NCI-H1417 treated with DMSO at 0.1 percent for 48 hours (cell line): ENCODE measurements around the gene NACC2.

Experiments used
- DNase-seq: peaks from one replicate; lab custom pipeline; 2025; lab: John Stamatoyannopoulos, UW

NACC2 gene

DNA sequence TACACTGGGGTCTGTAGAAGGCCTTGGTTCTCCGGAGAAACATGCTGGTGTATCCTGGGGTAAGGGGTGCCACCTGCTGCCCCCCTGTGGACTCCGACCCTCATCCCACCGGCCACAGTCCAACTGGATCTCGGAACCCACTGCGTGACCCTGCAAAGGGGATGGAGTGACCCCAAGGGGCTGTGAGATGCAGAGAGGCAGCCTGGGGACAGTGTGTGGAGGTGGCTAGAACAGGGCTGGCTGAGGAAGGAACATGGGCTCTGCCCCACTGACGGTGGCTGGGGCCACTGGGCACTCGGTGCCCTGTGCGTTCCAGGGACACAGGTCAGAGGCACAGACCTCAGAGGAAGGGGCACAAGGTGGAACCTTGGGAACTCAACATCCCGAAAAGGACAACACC, 2.3 kb downstream of the NACC2 start:
- no peak for DNase-seq

DNA sequence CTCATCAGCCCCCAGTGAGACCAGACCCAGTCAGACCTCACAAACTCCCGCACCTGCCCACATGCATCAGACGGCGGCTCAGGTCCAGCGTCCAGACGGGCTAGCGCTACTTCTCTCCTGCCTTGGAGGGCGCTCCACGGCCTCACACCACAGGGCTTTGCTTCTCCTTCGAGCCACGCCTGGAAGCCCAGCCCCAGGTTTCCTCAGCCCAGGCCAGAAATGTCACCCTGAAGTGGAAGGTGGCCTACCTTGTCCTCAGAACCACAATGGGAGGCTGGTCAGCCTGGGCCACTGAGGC, 2.8 kb downstream of the NACC2 start:
- no peak for DNase-seq

DNA sequence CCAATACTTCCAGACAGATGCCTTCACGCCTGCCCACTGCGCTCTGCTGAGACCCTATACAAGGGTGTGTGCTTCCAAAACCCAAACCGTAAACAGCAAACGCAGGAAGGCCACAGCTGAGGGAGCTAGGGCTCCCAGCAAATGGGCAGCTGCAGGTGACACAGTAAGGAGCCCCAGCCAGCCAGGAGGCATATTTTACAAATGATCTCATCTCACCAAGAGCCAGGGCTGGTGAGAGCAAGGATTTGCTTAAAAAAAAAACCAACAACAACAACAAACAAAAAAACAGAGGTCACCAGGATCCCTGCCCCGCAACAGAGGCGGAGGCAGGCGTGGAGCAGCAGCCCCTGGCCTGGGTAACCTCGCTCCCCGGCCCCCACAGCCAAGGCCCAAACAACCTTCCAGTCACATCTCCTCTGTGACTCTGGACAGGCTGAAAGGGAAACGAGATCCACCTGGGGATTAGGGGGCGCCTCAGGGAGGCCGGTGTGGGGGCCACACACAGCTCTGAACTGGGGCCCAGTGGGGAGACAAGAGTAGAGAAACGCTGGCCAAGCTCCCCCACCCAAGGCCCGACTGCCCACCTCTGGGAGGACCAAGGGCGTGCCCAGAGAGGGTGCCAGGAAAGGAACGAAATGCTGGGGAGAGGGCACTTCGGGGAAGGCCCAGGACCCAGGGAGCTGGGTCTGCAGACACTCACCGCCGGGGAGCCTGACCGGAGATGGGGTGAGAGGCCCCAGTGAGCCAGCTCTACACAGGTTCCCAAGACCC, 3.3 kb downstream of the NACC2 start:
- no peak for DNase-seq

DNA sequence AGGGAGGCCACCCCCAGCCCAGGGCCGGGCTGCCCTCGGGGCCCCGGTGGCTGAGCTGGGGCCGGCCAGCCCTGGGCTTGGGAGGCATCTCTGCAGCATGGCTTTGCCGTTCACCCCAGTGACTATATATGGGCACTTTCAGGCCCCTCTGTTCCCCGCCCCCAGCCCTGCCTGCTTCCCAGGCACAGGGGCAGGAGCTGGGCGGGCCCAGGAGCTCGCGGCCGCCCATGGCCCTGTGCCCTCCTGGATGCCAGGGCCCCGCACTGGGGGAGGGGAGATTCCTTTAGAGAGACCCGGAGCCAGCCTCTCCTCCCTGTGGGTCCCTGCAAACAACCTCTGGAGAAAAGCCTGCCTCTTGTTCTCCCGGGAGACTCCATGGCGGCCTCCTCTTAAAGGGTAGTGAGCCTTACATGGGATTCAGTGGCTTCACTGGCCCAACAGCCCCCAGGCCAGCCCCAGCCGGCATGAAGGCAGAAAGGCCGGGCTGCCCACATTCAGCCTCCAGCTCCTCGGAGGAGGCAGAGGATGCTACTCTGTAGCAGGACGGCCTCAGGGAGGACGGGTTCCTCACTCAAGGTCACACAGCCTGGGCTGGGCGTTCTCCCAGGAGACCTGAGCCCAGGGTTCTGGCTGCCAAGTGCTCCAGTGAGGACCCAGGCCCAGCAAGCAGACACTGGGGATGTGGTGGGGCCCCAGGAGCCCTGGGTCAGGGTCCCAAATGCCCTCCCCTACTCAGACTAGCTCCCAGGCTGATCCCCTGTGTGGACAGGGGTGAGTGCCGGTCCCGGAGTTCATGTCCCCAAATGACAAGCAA, 4.1 kb downstream of the NACC2 start:
- DNase-seq, result no peak

DNA sequence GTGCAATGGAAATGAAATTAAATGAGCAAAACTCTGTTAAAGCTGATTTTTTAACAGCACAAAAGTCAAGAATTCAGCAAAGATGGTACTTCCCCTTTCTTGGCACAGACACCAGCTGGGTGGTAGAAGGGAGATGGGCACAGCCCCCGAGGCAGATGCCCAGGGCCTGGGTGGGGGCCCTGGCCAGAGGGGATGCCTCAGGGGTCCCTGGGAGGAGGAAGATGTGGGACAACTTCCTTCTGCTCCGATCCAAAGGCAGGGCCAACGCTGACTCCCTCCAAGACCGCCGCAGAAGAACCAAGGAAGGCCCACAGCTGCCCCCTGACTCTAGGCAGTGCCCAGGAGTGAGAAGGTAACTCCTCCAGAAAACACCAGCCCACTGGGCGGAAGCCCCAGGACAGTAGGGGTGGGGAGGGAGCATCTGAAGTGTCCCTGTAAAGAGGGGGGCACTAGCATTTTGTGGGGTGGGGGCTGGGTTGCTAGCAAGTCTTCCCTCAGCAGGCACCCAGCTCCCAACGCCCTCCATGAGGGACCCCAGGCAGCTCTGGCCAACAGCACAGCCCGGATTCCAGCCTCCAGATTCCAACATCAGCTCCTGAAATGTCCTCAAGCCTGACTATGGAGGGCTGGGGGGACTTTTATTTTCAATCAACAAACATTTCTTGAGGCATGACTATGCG, 4.9 kb downstream of the NACC2 start:
- DNase-seq, result no peak

DNA sequence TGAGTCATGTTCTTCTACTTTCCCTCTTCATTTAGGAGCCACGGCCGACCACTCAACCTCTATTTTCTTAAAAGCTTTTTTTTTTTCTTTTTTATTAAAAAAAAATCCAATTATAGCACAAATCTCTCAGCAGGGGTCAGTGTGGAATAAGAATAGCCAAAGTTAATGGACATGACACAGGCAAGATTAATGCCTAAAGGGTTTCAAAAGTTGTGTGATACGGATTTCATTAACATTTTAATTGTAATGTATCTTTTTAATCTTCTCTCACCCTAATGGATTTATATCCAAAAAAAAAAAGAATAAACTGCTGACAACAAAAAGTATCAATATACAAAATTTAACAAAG, 5.4 kb downstream of the NACC2 start:
- no peak for DNase-seq

DNA sequence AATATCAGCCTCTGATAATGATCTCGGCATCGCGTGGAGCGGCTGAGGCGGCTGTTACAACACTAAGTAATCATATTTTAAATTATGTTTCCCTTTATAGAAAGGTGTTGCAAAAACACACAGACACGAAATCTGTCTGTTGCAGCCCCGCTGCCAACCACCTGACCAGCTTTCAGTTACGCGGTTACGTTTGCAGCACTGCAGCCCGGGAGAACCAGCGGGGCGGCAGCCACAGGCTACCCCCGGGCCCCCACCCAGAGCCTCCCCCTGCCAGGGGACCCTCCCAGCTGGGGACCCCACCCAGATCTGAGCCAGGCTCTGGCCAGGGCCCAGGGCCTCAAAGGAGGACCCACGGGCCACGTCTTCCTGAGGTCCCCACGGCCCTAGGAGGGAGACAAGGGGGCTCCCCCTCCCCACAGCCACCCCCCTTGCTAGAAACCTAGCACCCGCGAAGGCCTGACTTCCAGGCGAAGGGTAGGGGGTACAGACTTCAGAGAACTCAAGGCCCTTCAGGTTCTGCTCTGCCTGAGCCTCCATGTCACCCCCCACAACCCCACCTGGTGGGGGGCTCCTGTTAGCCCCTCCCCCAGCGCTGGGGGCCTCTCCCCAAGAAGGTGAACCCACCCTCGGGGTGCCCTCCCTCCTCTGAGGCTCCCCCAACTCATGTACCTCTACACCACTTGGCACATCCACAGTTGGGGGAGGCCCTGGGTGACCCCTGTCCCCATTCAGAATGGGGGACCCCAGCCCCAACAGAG, 6.0 kb downstream of the NACC2 start:
- no peak for DNase-seq

DNA sequence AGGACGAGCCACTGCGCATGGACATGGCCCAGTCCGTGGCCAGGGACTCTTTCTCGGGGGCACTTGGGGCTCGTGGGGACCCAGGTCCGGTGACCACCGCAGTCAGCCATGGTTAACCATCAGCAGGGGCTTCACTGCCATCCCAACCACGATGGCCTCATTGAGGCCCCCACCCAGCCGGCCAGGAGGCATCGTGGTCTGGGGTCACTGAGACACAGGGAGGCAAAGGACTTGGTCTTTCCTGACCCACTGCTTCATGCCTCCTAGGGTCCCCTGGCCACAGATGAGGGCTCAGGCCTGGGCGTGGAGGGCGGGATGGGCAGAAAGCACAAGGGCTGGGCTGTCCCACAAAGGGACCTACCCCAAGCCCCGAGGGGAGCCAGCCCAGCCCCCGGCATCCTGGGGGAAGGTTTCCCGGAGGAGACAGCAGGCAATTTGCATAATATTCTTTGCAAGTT, 6.6 kb downstream of the NACC2 start:
- no peak for DNase-seq

DNA sequence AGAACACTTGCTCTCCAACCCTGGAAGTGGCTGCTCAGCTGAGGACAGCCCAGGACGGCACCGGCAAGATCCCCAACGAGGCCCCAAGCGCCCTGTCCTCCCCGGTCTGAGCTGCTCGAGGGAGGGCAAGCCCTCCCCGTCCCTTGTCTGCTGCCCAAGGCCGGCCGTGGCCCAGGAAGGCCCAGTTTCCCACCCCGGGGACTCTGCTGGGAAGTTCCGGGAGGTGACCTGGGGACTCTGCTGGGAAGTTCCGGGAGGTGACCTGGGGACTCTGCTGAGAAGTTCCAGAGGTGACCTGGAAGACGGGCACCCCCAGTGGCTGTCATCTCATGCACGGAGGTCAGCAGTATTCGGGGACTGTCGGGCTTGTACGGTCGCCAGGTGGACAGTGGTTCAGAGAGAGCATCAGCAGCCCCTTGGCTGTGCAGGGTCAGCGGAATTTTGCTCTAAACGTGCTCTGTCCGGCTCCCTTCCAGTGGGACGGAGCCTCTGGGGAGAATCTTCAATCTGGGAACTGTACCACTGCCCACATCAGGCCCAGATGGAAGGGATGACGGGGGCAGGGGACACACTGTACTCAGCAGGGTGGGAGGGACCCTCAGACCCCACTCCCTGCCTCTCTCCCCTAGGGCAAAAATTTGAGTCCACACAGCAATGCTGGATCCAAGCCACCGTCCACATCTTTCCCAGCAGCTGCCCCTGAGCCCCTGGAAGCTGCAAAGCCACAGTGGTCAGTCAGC, 7.2 kb downstream of the NACC2 start:
- DNase-seq, result no peak

DNA sequence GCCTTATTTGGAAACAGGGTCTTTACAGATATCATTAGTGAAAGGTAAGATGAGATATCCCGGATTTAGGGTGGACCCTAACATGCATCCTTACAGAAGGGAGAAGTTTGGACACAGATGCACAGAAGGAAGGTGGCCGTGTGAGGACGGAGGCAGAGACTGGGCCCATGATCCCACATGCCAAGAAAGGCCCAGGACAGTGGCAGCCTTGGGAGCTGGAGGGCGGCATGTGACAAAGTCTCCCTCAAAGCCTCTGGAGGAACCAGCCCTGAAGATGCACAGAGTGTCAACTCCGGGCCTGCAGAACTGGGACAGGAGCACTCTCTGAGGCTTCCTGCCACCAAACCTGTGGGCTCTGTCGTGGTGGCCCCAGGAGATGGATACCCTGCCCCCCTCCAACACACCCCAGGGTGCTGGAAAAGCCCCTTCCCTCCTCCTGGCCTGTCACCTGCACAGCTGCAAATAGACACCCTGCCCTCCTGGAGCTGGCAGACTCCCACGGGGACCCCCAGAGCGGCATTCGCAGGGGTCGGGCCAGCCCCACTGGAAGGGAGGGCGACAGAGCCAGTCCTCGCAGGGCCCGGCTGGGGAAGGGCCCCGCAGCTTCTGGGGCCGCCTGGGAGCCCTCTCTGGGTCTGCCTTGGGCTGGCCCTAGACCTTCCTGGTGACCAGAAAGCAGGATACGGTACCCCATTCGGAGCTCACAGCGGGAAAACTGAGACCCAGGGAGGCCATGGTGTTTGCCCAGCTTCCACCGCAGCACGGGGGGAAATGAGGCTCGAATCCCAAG, 7.9 kb downstream of the NACC2 start:
- DNase-seq, result no peak

DNA sequence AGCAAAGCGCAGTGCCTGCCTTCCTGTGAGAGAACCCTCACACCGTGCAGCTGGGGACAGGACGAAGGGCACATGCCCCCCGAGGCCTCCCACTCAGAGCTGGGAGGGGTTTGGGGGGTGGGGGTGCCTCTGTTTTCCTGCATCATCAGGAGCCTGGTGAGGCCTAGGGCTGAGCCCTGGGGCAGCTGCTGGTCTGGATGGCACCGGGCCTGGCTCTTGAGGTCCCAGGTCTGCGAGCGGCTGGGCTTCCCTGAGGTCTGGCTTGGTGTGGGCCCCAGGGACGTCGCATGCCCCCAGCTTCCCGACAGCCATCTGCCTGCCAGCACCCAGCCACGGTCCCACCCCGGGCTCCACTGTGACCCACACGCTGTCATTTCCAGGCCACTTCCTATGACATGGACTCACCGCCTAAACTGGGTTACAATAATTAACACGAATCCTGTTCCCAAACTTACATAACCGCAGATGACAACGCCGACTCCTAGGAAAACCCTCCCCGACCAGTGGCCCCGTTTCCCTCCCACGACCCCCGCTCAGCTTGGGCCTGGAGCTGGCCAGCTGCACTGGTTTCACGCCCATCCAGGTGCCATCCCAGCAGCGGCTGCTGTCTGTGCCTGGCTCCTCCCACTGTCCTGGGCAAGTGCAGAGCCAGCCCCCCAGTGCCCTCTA, 8.7 kb downstream of the NACC2 start:
- DNase-seq, result no peak

DNA sequence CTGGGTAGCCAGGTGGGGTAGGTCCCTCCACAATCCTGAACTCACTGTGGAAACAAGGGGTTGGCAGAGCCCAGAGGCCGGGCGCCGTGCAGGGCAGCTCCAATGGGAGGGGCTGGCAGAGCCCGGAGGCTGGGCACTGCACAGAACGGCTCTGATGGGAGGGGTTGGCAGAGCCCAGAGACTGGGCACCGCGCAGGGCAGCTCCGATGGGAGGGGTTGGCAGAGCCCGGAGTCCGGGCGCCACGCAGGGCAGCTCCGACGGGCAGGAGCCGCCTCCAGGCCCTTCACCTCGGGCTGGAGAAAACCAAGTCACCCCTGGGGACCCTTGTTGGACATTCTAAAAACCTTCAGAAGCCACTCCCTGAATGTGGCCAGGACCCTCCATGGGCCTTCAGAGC, 9.3 kb downstream of the NACC2 start:
- DNase-seq, result no peak

DNA sequence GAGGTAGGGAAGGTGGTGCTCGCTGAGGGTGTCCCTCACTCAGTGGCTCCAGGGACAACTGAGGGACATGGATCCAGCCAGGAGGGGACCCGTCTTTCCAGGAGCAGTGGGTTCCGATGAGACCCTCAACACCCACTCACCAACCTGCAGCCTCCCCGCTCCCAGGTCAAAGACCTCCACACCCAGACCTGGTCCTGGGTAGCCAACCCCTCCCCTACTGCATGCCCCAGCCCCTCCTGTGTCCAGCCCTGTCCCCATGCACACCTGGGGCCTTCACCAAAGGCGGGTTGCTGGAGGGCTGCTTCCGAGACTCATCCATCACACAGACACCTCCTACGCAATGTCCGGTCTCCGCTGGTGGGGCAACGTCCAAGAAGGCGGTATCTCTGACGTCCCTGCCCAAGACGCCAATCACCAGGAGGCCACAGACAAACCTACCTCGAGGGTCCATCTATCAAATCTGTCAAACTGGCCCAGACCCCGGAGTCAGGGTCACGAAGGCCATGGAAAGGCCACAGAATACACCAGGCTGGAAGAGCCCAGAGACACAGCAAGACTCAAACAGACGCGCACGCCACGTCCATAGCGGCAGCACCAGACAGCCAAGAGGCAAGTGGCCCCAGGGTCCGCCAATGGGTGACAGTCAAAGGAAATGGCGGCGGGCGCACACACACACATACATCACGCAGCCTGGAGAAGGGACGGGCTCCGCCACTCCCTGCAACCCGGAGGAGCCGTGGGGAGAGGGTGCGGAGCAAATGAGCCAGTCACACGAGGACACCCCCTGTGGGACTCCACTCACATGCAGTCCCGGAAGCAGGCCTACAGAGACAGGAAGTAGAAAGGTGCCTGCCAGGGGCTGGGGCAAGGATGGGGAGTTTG, 10.8 kb downstream of the NACC2 start:
- DNase-seq, result no peak

DNA sequence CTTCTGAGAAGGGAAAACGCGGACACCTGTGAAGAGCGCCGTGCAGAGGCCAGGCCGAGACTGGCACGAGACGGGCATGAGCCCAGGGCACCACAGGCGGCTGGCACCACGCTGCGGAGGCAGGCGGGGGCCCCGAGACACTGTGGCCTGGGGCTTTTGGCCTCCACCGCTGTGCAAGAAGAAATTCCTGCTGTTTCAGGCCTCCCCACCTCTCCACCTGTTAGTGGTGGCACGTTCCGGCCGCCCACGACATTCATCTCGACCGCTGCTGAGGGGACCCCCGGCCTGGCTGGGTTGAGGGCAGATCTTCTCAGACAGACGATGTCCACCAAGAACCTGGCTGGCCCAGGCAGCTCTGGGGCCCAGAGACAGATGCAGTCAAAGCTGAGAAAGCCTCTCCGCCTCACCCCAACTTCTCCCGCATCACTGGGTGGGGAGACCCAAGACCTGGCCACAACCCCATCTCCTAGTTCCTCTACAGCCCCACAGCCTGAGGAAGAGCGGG, 11.5 kb downstream of the NACC2 start:
- no peak for DNase-seq

DNA sequence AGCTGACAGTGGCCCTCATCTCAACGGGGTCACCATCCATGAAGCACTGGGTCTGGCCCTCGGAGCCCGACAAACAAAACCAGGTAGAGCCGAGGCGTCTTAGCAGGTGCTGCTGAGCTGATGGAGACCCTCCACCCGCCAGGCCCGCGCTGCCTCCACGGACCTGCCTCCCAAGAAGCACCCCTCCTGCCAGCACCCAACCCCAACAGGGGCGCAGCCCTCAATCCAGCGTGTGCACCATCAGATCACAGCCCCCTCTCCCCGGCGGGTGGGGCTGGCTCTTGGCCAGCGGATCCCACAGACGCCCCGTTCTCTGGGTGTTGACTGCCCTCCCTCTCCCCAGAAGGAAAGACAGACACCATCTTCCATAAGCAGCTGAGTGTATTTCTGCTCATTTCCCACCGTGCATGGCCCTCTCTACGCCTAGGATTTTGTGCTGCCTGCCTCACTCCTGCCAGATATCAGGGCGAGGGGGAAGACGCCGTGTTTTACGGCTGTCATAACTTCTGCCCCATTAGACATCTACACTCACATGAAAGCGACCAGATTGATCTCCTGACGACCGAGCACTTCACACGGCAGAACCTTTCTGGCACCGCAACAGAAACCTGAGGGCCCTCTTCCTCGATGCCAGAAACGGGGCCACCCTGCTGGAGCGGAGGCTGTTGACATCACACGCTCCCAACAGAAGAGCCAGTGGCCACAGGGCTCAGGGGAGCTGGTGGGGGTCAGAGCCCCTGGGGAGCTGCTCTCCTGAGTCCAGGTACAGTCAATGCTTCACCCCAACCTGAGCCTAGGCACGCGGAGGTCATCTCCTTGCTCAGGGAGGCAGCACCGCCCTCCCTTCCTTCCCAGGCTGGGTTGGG, 12.4 kb downstream of the NACC2 start:
- no peak for DNase-seq

DNA sequence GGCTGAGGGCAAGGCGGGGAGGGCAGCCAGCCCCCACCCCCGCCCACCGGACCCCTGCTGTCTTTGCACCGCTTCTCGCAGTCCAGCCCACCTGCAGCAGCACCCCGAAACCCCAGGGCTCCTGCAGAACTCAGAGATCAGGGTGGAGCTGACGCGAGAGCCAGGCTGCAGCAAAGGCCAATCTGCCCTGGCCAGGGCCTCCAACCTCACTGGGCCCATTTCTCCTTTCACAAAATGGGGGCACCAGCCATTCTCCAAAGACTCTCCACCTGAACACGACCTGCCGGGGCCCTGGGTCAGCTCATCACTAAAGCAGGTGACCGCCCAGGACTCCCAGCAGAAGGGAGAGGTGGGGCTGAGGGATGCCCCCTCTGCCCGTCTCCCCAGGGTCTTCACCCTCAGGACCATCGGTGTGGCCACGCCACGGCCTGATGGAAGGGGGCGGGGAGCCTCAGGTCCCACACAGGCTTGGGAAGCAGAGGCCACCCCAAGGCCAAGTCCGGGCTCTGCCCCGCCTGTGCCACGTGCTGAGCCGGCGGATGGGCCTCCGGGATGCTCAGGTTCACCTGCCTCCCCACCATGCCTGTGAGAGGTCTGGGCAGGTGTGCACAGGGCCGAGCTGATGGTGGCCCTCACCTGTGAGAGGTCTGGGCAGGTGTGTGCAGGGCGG, 13.1 kb downstream of the NACC2 start:
- no peak for DNase-seq

DNA sequence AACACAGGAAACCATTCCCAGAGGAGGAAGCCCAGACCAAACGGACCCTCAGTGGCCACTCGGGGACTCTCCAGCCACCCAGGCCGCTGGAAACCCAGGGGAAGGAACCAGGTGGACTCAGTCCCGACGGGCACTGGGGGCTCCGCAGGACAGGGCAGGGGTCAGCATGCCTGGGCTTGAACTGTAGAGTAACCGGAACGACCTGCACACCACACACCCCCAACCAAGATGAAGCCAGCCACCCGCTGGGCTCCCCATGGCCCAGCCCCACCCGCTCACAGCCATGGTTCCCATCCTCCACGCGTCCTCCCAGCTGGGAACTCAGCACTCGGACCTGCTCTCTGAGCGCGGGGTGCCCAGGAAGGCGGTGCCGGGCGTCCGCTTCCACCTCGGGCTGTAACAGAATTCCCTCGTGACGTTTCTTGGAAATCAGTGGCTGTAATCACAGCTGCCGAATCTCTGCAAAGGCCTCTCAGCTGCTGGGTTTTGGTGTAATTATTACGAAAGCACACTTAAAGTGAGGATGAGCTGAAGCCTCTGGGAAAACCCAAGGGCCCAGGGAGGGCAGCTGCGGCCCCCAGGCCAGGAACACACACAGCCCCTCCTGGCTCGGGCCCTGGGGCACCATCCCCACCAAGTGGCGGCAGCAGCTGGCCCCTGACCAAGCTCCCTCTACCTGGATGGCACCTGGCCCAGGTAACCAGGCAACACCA, 13.8 kb downstream of the NACC2 start:
- no peak for DNase-seq
